ENCODE data around the gene TUBA4B.

DNA sequence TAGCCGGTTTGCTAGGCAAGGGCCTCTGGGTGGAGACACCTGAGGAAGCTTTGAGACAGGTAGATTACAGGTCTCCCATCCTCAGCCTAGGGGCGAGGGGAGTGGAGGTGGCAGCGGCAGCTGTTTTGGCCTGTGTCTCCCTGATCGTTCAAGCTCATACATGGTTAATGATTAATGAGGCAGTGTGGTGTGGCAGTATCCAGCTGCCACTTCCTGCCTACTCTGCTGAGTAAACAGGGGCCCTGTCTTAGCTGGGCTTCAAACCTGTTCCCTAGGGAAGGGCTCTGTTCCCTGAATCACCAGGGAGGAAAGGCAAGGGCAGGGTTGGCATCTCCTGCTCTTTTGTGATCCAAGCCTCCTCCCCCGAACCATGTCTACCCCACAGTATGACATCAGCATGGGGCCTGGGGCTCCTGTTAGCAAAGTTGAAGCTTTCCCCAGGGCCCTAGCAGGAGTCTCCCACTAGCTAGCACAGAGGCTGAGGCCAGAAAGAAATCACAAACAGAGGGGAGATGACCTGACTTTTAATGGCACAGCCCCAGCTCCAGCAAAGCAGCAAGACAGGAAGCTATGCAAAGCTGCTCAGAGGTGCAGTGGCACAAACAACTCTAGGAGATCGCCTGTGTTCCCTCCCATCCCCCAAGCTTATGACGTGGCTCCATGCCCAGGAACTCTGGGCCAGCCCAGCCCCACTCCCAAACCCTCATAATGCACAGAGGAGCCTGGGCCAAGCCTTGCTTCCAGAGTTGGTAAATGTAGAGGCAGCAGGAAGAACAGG is 3.7 kb upstream of the TUBA4B start:
- TF ChIP-seq, protein P1, sequence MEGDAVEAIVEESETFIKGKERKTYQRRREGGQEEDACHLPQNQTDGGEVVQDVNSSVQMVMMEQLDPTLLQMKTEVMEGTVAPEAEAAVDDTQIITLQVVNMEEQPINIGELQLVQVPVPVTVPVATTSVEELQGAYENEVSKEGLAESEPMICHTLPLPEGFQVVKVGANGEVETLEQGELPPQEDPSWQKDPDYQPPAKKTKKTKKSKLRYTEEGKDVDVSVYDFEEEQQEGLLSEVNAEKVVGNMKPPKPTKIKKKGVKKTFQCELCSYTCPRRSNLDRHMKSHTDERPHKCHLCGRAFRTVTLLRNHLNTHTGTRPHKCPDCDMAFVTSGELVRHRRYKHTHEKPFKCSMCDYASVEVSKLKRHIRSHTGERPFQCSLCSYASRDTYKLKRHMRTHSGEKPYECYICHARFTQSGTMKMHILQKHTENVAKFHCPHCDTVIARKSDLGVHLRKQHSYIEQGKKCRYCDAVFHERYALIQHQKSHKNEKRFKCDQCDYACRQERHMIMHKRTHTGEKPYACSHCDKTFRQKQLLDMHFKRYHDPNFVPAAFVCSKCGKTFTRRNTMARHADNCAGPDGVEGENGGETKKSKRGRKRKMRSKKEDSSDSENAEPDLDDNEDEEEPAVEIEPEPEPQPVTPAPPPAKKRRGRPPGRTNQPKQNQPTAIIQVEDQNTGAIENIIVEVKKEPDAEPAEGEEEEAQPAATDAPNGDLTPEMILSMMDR (IDR thresholded peaks at IDR 0.05) = no peak
- peak; percentile 67 to 89 (median 86) for TF ChIP-seq POLR2AphosphoS5 (IDR thresholded peaks at IDR 0.05)
- TF ChIP-seq EP300 (IDR thresholded peaks at IDR 0.05; ENCODE audit: low read depth) = no peak
